IPS DF 19.7 (cell line): Measurements from ENCODE around the gene LMO7.

Experiments used
- DNase-seq: peaks from one replicate; pipeline ENCODE4 v3.0.0-alpha.2; 2013; ENCODE audit warnings: low read depth, low spot score

LMO7 gene

GRCh38 chr13:75800545-75800944, 164.4 kb downstream of the LMO7 start:
- DNase-seq = no peak

- no peak for DNase-seq
Observed at GRCh38 chr13:75801388-75801945, 165.3 kb downstream of the LMO7 start.

GRCh38 chr13:75802161-75802560, 166.0 kb downstream of the LMO7 start:
- DNase-seq = no peak

GRCh38 chr13:75803164-75803611, 167.1 kb downstream of the LMO7 start:
- DNase-seq = peak; percentile 95

- no peak for DNase-seq
Observed at GRCh38 chr13:75804054-75804453, 167.9 kb downstream of the LMO7 start.

- DNase-seq = no peak
Observed at GRCh38 chr13:75804605-75805004, 168.5 kb downstream of the LMO7 start.

GRCh38 chr13:75806117-75806516, 170.0 kb downstream of the LMO7 start:
- no peak for DNase-seq

GRCh38 chr13:75811361-75811760, 175.2 kb downstream of the LMO7 start:
- no peak for DNase-seq

- DNase-seq = no peak
Observed at GRCh38 chr13:75811841-75812240, 175.7 kb downstream of the LMO7 start.

GRCh38 chr13:75812751-75813181, 176.6 kb downstream of the LMO7 start:
- DNase-seq = no peak

- no peak for DNase-seq
Observed at GRCh38 chr13:75813323-75813722, 177.2 kb downstream of the LMO7 start.

GRCh38 chr13:75818179-75818967, 182.2 kb downstream of the LMO7 start:
- DNase-seq = no peak

- DNase-seq = no peak
Observed at GRCh38 chr13:75818968-75819225, 182.8 kb downstream of the LMO7 start.

- no peak for DNase-seq
Observed at GRCh38 chr13:75825161-75825560, 189.0 kb downstream of the LMO7 start.

GRCh38 chr13:75825594-75825993, 189.5 kb downstream of the LMO7 start:
- no peak for DNase-seq

GRCh38 chr13:75826391-75826790, 190.3 kb downstream of the LMO7 start:
- DNase-seq = no peak

- no peak for DNase-seq
Observed at GRCh38 chr13:75829830-75830229, 193.7 kb downstream of the LMO7 start.

GRCh38 chr13:75830842-75831241, 194.7 kb downstream of the LMO7 start:
- no peak for DNase-seq

GRCh38 chr13:75831389-75831788, 195.3 kb downstream of the LMO7 start:
- DNase-seq = no peak

GRCh38 chr13:75832812-75833211, 196.7 kb downstream of the LMO7 start:
- DNase-seq = no peak

- no peak for DNase-seq
Observed at GRCh38 chr13:75836441-75836840, 200.3 kb downstream of the LMO7 start.

GRCh38 chr13:75838366-75839005, 202.4 kb downstream of the LMO7 start:
- no peak for DNase-seq

- no peak for DNase-seq
Observed at GRCh38 chr13:75839406-75839805, 203.3 kb downstream of the LMO7 start.
